ENCODE results near the gene PRDM12.

Gene PRDM12

DNA sequence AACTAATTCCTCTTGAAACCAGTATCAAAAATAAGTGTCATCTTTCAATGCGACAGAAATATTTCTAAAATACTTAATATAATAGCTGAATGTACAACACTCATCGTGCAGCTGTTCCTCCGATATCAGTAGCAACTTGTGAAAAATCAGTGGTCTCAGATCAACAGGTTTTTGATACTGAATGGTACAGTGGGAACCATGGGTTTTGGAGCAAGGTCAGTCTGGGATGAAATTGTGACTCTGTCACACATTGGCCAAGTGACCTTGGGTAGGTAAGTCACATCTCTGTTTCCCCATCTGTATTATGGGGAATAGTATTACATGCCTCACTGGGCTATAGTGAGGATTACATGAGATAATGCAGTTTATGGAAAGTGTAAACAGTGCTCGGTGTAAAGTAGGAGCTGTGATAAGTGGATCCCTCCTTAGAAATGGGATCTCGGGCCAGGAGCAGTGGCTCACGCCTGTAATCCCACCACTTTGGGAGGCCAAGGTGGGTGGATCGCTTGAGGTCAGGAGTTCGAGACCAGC is 46.5 kb downstream of the PRDM12 start (continued):
- TF ChIP-seq ZNF555 (tag by site-specific recombination; conservative IDR thresholded peaks at IDR 0.05) (no peak), ZNF658 (tag by site-specific recombination; IDR thresholded peaks at IDR 0.05) (no peak), ZNF677 (tag by site-specific recombination; IDR thresholded peaks at IDR 0.05) (no peak), KLF9 (tag by site-specific recombination; IDR thresholded peaks at IDR 0.05; ENCODE audit: low read depth) (no peak), ZFHX2 (tag by site-specific recombination; conservative IDR thresholded peaks at IDR 0.05) (0 out of 2 replicates have a peak, but pooled peaks have one; percentile 18), PRDM4 (tag by site-specific recombination; IDR thresholded peaks at IDR 0.05) (no peak), ZBTB20 (tag by site-specific recombination; IDR thresholded peaks at IDR 0.05) (peak; percentile 32; the same call in 1 of the 2 replicates), ZNF629 (tag by site-specific recombination; IDR thresholded peaks at IDR 0.05) (0 out of 2 replicates have a peak, but pooled peaks have one; percentile 15), SCRT1 (tag by site-specific recombination; IDR thresholded peaks at IDR 0.05; ENCODE audit: borderline replicate concordance) (peak; percentile 66; the same call in 1 of the 2 replicates), ZNF362 (tag by site-specific recombination; IDR thresholded peaks at IDR 0.05) (no peak)
- TF ChIP-seq, protein P1, sequence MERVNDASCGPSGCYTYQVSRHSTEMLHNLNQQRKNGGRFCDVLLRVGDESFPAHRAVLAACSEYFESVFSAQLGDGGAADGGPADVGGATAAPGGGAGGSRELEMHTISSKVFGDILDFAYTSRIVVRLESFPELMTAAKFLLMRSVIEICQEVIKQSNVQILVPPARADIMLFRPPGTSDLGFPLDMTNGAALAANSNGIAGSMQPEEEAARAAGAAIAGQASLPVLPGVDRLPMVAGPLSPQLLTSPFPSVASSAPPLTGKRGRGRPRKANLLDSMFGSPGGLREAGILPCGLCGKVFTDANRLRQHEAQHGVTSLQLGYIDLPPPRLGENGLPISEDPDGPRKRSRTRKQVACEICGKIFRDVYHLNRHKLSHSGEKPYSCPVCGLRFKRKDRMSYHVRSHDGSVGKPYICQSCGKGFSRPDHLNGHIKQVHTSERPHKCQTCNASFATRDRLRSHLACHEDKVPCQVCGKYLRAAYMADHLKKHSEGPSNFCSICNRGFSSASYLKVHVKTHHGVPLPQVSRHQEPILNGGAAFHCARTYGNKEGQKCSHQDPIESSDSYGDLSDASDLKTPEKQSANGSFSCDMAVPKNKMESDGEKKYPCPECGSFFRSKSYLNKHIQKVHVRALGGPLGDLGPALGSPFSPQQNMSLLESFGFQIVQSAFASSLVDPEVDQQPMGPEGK (tag by site-specific recombination; IDR thresholded peaks at IDR 0.05), result 0 out of 2 replicates have a peak, but pooled peaks have one; percentile 26
- TF ChIP-seq, protein P2, sequence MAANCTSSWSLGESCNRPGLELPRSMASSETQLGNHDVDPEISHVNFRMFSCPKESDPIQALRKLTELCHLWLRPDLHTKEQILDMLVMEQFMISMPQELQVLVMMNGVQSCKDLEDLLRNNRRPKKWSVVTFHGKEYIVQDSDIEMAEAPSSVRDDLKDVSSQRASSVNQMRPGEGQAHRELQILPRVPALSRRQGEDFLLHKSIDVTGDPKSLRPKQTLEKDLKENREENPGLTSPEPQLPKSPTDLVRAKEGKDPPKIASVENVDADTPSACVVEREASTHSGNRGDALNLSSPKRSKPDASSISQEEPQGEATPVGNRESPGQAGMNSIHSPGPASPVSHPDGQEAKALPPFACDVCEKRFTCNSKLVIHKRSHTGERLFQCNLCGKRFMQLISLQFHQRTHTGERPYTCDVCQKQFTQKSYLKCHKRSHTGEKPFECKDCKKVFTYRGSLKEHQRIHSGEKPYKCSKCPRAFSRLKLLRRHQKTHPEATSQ (tag by site-specific recombination; IDR thresholded peaks at IDR 0.05), result peak; percentile 11

- ChIA-PET CTCF (interaction anchor here (0.6 to 13.6 kb wide), 4 partner anchors 11 to 231 kb away, joined by 3 to 400 read pairs (median 28); no protein-coding TSS in a partner anchor), POLR2A (interaction anchor here (0.6 to 1.4 kb wide), 5 partner anchors 8 to 380 kb away, joined by 3 to 7 read pairs (median 4); no protein-coding TSS in a partner anchor)
- H3K36me3 ChIP-seq (ENCODE audit: control insufficient read depth in 2 of 2, insufficient read depth in 1 of 2, low read length in 2 of 2), result peaks cover 0 to 4% of the 10 kb centered on the region in 2 experiments; a peak in 1 of 3 replicates
- H3K4me1 ChIP-seq (ENCODE audit: control insufficient read depth, insufficient read depth, low read length), result no peaks in the 10 kb centered on the region
- no peaks in the 10 kb centered on the region for H3K9me3 ChIP-seq (ENCODE audit: control insufficient read depth, insufficient read depth, low read depth, low read length)
- H3K27ac ChIP-seq (ENCODE audit: extremely low read depth, low read depth, low read length), result no peak overlapping the region
- TF ChIP-seq ZNF133 (tag by site-specific recombination; IDR thresholded peaks at IDR 0.05), result no peak
- TF ChIP-seq ZNF600 (tag by site-specific recombination; IDR thresholded peaks at IDR 0.05), result peak; percentile 24; the same call in 1 of the 2 replicates
- peak; percentile 99 for TF ChIP-seq PRDM1 (tag by site-specific recombination; IDR thresholded peaks at IDR 0.05)
- peak; percentile 91 for TF ChIP-seq ZBTB17 (tag by site-specific recombination; IDR thresholded peaks at IDR 0.05)
- 0 out of 2 replicates have a peak, but pooled peaks have one; percentile 36 for TF ChIP-seq ZSCAN23 (tag by site-specific recombination; IDR thresholded peaks at IDR 0.05)
- no peak for TF ChIP-seq ZNF433 (tag by site-specific recombination; IDR thresholded peaks at IDR 0.05; ENCODE audit: low read depth)
- TF ChIP-seq ZNF366 (tag by site-specific recombination; conservative IDR thresholded peaks at IDR 0.05), result peak; percentile 98
- no peak overlapping the region for H3K4me3 ChIP-seq (ENCODE audit: low read depth, low read length)
Measured at GRCh38 chr9:130711469-130711868, 47.1 kb downstream of the PRDM12 start.

Measured in HEK293 (cell line).